NK-92 (cell line): ENCODE data around the gene CABS1.

ENCODE experiments used
- DNase-seq: peaks from one replicate; lab custom pipeline; 2025; ENCODE audit not compliant: unreplicated experiment; lab: John Stamatoyannopoulos, UW

Gene CABS1

GRCh38 chr4:70334681-70335080, at the start of gene CABS1:
Gene CABS1 (plus strand): TSS chr4:70334981. CDS start chr4:70335040, 59 bp downstream.
- DNase-seq: no peak

- no peak for DNase-seq
Measured at GRCh38 chr4:70288651-70289050, 46.1 kb upstream of the CABS1 start.

DNA sequence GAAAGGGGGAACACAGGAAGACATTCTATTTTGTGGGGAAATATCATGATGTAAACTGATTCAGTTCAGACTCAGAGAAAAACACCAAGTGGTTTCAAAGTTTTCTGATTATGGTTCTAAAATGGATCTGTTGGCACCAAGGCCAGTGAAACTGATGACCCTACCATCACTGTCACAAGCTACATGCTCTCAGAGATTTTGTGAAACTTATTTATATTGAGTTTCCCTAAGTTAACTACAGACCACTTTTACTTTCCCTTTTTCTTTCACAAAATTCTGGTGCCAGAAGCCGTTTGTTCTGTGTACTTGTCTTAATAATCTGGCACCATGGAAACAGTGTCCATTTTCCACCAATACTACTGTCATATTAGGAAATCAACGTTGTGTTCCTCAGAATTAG, 43.4 kb upstream of the CABS1 start:
- no peak for DNase-seq

DNA sequence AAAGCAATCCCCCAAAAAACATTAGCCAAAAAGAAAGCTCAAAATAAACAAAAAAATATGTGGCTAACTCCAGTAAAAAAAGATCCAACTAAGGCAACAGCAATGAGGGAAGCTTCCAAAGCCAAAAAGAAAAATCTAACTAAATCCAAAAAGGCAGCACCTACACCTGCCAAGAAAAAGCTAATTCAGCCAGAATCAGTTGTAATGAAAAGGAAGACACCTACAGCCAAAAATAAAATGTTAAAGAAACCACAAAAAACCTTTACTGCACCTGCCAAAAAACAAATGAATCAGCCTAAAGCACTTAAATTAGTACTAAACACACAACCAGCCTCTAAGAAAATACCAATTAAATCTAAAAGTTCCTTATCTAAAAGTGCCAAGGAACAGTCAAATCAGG, 37.2 kb upstream of the CABS1 start:
- no peak for DNase-seq

- no peak for DNase-seq
Measured at GRCh38 chr4:70298051-70298450, 36.7 kb upstream of the CABS1 start.

DNA sequence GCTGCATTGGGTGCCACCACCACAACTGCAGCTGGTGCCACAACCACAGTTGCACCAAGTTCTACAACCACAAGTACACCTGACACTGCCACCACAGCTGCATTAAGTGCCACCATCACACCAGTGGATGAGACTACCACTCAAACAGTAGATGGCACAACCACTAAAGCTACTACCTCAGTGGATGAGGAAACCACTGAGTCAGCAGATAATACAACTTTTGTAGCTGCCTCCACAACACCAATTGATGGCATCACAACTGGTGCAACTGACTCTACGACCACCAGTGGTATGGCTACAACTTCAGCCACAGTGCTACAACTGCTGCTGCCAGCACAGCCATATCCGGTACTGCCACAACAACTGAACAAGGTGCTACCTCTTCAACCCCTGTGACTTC, 35.1 kb upstream of the CABS1 start:
- no peak for DNase-seq

GRCh38 chr4:70300215-70300614, 34.6 kb upstream of the CABS1 start:
- no peak for DNase-seq

GRCh38 chr4:70303090-70303489, 31.7 kb upstream of the CABS1 start:
- DNase-seq: no peak

DNA sequence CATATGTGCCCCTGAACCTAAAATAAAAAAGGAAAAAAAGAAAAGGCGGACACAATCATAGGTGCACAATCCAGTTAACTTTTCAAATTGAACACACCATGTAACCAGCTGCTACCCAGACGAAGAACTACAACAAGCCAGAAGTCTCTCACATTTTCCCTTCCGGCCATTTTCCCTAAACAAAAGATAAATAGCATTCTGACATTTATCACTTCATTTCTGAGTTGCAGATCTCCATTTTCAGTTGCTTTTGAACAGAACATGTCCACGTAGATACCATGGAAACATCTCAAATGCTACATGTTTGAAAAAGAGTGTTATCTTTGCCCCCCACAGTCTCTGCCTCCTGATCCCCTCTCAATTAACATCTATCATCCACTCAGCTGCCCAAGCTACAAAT, 29.2 kb upstream of the CABS1 start:
- no peak for DNase-seq

DNA sequence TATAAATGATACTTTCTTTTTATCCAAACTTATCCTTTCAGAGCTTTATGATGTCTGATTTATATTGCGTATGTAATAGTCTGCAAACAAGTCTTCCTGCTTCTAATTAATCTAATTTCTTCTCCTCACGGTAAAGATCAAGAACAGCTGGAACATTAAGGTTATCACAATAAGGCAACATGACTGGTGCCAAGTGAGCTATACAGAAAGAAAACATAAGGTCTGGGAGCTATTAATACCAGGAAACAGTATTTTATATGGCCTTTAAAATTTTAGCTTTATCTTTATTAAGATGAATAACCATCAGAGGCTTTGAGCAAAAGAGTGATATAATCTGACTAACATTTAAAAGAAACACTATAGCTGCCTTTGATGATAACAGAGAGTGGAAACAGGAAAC, 28.7 kb upstream of the CABS1 start:
- no peak for DNase-seq

- no peak for DNase-seq
Measured at GRCh38 chr4:70313736-70314135, 21.0 kb upstream of the CABS1 start.

GRCh38 chr4:70315928-70316327, 18.9 kb upstream of the CABS1 start:
- no peak for DNase-seq

GRCh38 chr4:70326052-70326451, 8.7 kb upstream of the CABS1 start:
- no peak for DNase-seq

GRCh38 chr4:70336043-70336442, 1.3 kb downstream of the CABS1 start:
- DNase-seq: no peak

DNA sequence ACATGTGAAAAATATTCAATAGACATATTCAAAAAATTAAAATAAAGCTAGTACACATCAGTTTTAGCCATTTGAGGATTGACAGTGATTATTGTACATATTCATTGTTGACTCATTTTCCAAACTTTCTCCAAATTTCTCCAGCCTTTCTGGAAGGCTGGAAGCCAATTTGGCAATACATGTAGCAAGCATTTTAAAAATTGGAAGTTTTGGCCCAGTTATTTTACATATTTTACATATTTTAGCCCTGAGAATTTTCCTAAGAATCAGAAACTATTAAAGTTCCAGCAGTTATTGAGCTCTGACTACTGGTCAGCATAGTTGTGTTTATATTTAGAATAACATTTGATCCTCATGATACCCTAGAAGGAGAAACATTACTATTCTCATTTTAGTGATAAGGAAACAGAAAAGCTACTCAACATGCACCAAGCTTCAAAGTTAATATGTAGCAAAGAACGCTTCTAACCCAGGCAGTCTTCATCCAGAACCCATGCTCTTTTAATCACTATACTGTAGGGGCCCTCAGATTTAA, 3.2 kb downstream of the CABS1 start:
- DNase-seq: no peak

GRCh38 chr4:70356185-70356584, 21.4 kb downstream of the CABS1 start:
- no peak for DNase-seq

DNA sequence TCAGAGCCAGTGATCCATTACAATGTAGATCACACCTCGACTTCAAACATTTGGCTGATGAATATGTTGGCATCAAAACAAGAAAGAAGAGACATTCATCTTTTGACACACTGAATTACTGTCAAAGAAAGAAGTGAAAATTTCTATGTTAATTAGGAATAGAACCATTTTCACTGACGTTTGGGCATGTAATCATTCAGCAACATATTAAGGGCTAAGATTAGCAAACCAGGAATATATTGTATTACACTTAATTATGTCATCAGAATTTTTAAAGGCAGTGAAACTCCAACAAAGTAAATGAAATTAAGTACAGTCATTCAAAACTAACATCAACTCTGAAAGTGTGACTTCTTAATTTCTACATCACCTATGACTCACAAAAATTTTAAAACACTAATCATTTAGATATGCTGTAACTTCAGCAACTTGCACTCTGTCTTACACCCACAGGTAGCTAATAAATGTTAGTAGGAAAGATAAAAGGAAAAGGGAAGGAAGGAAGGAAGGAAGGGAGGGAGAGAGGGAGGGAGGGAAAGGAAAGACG, 24.4 kb downstream of the CABS1 start:
- DNase-seq: no peak

- no peak for DNase-seq
Measured at GRCh38 chr4:70360460-70360859, 25.7 kb downstream of the CABS1 start, which contains the start of gene SMR3A. Gene SMR3A (plus strand): TSS chr4:70360760. CDS start chr4:70362116, 1,356 bp downstream.

- DNase-seq: no peak
Measured at GRCh38 chr4:70364002-70364401, 29.2 kb downstream of the CABS1 start.

DNA sequence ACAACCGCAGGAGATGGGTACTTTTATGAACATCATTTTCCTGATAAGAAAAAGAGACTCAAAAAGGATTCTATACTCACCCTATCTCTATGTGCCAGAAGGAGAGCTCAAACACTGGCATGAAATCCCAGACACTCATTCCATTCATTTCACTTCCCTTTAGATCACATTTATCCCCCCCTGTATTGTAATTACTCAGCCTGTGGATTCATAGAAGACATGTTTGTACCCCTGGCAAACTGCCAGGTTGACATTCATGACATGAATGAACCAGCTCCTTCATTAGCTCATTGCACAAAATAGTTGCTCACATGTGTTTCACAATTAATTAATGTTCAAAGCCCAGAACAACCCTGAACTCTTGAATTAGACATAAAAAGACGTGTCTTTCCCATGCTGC, 30.7 kb downstream of the CABS1 start:
- DNase-seq: no peak

- no peak for DNase-seq
Measured at GRCh38 chr4:70367813-70368212, 33.0 kb downstream of the CABS1 start.

GRCh38 chr4:70371987-70372386, 37.2 kb downstream of the CABS1 start:
- no peak for DNase-seq

DNA sequence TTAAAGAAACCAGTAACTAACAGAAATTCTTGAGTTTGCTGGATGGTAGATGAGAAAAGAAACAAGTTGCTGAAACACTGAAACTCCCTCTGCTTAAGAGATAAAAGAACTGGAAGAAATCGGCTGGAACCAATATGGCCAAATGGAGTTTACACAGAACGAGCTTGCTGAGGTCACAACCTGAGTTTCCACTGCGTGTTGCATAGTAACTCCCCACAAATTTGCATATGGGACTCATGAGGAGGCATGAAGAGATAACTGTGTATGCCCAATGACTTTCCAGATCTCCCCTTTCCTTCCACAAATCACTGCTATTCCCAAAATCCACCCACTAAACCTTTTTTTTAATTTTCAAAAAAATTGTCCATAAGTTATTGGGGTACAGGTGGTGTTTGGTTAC, 38.0 kb downstream of the CABS1 start:
- DNase-seq: no peak
